ENCODE results near the gene PATZ1.

PATZ1 gene

DNA sequence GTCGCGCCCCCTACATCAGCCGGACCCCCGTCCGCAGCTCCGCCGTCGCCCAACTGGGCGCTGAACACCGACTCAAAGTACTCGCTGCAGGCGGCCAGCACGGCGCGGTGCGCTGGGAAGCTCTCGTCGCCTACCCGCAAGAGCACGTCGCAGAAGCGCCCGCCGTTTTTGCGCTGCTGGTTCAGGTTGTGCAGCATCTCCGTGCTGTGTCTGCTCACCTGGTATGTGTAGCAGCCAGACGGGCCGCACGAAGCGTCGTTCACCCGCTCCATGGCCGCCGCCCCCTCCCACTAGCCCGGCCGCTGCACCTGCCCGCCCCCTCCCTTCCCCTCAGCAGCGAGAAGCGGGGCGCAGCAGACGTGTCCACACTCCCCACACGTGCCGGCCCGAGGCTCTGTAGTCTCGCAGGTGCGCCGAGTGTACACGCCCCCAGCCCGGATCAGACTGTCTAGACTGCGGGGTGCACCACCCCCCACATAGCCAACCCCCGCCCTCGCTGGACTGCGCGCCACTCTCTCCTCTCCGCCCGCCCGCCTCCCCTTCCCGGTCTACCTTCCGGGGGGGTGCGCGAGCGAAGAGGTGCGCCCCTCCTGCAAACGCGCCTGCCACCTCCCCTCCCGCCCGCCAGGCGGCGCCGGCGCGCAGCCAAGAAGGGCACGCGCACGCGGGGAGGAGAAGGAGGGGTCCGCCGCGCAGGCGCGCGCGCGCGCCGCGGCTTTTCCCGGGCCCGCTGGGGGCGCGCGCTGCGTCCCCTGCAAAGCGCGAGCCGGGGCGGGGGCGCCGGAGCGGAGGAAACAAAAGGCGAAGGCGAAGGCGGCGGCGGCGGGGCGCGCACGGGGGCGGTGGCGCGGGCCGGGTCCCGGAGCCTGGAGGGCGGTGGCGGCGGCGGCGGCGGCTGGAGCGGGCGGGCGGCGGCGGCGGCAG is 553 bp downstream of the PATZ1 start:
- TF ChIP-seq MYC (IDR thresholded peaks at IDR 0.05; ENCODE audit: low read depth, low read length) (peak; percentile 61), POLR2A (IDR thresholded peaks at IDR 0.05; ENCODE audit: extremely low read depth, insufficient read length) (peak; percentile 27), MAX (IDR thresholded peaks at IDR 0.05; ENCODE audit: low read depth, low read length) (0 out of 2 replicates have a peak, but pooled peaks have one; percentile 39)
- TF ChIP-seq, protein P1, sequence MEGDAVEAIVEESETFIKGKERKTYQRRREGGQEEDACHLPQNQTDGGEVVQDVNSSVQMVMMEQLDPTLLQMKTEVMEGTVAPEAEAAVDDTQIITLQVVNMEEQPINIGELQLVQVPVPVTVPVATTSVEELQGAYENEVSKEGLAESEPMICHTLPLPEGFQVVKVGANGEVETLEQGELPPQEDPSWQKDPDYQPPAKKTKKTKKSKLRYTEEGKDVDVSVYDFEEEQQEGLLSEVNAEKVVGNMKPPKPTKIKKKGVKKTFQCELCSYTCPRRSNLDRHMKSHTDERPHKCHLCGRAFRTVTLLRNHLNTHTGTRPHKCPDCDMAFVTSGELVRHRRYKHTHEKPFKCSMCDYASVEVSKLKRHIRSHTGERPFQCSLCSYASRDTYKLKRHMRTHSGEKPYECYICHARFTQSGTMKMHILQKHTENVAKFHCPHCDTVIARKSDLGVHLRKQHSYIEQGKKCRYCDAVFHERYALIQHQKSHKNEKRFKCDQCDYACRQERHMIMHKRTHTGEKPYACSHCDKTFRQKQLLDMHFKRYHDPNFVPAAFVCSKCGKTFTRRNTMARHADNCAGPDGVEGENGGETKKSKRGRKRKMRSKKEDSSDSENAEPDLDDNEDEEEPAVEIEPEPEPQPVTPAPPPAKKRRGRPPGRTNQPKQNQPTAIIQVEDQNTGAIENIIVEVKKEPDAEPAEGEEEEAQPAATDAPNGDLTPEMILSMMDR (IDR thresholded peaks at IDR 0.05; ENCODE audit: low read depth, low read length): peak; percentile 58

DNA sequence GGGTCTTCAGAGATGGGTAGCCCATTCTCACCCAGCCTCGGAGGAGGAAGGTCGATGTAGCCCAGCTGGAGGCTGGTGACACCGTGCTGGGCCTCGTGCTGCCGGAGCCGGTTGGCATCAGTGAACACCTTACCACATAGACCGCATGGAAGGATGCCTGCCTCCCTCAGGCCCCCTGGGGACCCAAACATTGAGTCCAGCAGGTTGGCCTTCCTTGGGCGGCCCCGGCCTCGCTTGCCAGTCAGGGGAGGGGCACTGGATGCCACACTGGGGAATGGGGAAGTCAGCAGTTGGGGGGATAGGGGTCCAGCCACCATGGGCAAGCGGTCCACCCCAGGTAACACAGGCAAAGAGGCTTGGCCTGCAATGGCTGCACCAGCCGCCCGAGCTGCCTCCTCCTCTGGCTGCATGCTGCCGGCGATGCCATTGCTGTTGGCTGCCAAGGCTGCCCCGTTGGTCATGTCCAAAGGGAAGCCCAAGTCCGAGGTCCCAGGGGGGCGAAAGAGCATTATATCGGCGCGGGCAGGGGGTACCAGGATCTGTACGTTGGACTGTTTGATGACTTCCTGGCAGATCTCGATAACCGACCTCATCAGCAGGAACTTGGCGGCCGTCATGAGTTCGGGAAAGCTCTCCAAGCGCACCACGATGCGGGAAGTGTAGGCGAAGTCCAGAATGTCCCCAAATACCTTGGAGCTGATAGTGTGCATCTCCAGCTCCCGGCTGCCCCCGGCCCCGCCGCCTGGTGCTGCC is 1.4 kb downstream of the PATZ1 start:
- TF ChIP-seq MAX (IDR thresholded peaks at IDR 0.05; ENCODE audit: low read depth, low read length): peak; percentile 27; the same call in 1 of the 2 replicates
- TF ChIP-seq, protein P1 (IDR thresholded peaks at IDR 0.05; ENCODE audit: low read depth, low read length): no peak
- TF ChIP-seq POLR2A (IDR thresholded peaks at IDR 0.05; ENCODE audit: extremely low read depth, insufficient read length): no peak
- TF ChIP-seq MYC (IDR thresholded peaks at IDR 0.05; ENCODE audit: low read depth, low read length): peak; percentile 47; the same call in 1 of the 2 replicates
- peak; percentile 79 for DNase-seq (ENCODE audit: low read depth)
- H3K4me3 ChIP-seq (ENCODE audit: low read depth, low read length): peak overlapping the region; percentile 88

More for the DNA sequence above, 553 bp downstream of the PATZ1 start:
- H3K4me3 ChIP-seq (ENCODE audit: low read depth, low read length): peak overlapping the region; percentile 88
- DNase-seq (ENCODE audit: low read depth): peak; percentile 92

- DNase-seq (ENCODE audit: low read depth): peak; percentile 69
- peak overlapping the region; percentile 88 for H3K4me3 ChIP-seq (ENCODE audit: low read depth, low read length)
- no peak for TF ChIP-seq POLR2A (IDR thresholded peaks at IDR 0.05; ENCODE audit: extremely low read depth, insufficient read length)
- TF ChIP-seq MAX (IDR thresholded peaks at IDR 0.05; ENCODE audit: low read depth, low read length): peak; percentile 50
- TF ChIP-seq, protein P1 (IDR thresholded peaks at IDR 0.05; ENCODE audit: low read depth, low read length): no peak
- TF ChIP-seq MYC (IDR thresholded peaks at IDR 0.05; ENCODE audit: low read depth, low read length): 0 out of 2 replicates have a peak, but pooled peaks have one; percentile 3
These were observed 1.9 kb downstream of the PATZ1 start for GRCh38 chr22:31344256-31344577.

DNA sequence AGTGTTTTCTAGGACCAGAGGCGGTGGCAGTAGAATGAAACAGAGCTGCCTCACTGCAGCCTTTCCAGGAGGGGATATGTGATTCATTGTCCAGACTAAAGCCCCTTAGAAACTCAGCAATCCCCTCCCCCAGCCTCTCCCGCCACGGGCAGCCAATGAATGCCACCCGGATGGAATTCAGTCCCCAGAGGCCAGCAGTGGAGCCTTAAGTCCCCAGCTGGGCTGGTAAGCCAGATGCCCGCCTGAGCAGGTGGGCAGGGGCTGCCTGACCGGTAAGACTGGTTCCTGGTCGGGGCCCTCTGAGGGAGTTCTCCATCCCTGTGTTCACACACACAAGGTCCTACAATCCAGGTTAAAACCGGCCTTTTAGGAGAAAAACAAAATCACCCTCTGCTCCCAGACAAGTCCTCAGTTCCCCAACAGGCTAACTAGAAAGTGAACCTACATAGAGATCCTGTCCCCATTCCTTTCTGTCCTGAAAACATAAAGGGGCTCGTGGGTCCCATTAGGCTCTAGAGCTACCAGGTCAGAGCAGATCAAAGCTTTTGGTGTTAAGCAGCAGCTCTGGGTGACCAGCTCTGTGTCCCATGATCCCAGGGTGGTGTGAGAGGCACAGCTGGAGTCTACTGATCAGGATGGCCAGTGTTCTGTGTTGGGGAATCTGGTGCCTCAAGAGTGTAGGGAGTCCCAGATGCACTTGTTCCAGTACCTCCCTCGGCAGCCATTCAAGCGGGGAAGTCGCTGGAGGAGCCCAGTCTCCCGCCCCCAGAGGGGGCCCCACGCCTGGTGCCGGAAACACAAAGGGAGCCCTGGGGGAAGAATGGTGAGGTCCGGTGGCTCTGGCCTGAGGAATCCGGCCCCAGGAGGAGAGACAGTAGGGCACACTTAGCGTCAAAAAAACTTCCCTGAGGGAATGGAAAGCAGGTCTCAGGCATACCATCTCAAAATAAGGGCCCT is 2.6 kb downstream of the PATZ1 start:
- peak; percentile 74 for DNase-seq (ENCODE audit: low read depth)
- TF ChIP-seq POLR2A (IDR thresholded peaks at IDR 0.05; ENCODE audit: extremely low read depth, insufficient read length) (peak; percentile 23), MAX (IDR thresholded peaks at IDR 0.05; ENCODE audit: low read depth, low read length) (0 out of 2 replicates have a peak, but pooled peaks have one; percentile 21), MYC (IDR thresholded peaks at IDR 0.05; ENCODE audit: low read depth, low read length) (no peak)
- TF ChIP-seq, protein P1 (IDR thresholded peaks at IDR 0.05; ENCODE audit: low read depth, low read length): no peak
- peak overlapping the region; percentile 88 for H3K4me3 ChIP-seq (ENCODE audit: low read depth, low read length)
